DMS114 treated with DMSO at 0.1 percent for 48 hours (cell line): Measurements from ENCODE around the gene SLAMF7.
"Not testable (repeated sequence)": the region's sequence is repeated elsewhere in the genome, so short reads cannot be mapped to it uniquely, and the experiment has no call there.

Source experiments
- DNase-seq: peaks from one replicate; lab custom pipeline; 2025; ENCODE audit not compliant: unreplicated experiment; lab: John Stamatoyannopoulos, UW

Gene SLAMF7

GRCh38 chr1:160739098-160739511 is at the start of gene SLAMF7:
TSS of gene SLAMF7 (plus strand) at chr1:160739247. CDS start at chr1:160739302, 55 bp downstream.
- DNase-seq = no peak

DNA sequence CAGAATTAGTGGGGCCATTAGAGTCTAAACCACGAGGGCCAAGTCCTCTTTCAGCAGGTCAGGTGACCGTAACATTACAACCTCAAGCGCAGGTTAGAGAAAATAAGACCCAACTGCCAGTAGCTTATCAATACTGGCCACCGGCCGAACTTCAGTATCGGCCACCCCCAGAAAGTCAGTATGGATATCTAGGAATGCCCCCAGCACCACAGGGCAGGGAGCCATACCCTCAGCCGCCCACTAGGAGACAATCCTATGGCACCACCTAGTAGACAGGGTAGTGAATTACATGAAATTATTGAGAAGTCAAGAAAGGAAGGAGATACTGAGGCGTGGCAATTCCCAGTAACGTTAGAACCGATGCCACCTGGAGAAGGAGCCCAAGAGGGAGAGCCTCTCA is 46.7 kb upstream of the SLAMF7 start:
- peak; percentile 27 for DNase-seq

- DNase-seq = no peak
These were observed 36.9 kb upstream of the SLAMF7 start for GRCh38 chr1:160702100-160702499.

- no peak for DNase-seq
These were observed 34.8 kb upstream of the SLAMF7 start for GRCh38 chr1:160704250-160704649.

DNA sequence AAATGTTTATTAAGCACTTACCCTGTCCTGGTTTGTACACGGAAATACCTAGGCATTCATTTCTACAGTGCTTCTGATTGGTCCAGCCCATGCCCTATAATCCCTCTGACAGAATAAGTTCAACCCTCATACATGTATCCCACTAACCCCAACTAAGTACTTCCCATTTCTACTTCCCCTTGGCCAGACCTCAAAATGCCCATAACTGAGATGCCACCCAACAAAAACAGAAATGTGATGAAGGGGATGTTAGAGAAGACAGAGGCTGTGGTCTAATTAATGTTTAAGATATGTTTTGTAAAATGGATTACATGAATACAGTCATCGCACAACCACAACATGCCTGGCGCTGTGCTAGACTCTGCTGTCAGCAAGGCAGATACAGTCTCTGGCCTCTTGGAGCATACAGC is 33.8 kb upstream of the SLAMF7 start:
- DNase-seq = not testable (repeated sequence)

- DNase-seq = no peak
These were observed 33.3 kb upstream of the SLAMF7 start for GRCh38 chr1:160705742-160706141.

DNA sequence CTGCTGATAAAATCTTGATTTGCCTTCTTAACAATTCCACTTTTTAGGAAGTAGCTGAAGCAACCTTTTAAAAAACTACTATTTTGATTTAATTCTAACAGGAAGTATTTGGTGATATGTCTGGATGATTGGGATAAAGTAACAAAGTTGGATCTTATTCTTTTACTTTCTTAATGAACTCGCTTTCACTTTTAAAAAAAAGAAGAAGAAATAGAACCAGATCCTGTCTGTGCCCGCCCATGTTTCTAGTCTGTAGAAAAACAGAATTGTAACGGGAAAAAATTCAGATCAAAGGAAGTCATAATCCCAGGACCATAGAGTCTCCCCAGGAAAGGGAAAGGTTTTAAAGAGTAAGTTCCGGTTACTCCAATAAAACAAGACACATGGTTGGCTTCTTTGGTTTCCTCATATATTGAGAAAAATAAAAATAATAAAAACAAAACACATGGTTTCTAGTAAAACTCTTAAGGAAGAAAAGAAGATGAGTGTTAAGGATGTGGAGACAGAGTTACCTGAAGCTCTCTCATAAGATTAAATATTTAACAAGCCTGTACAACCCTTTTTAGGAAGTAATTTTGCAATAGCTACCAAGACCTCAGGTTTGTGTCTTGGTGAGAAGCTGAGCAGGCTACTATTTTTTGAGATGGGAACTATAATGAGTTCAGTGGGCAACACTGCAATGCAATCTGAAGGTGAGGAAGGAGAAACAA is 32.4 kb upstream of the SLAMF7 start:
- DNase-seq = no peak

DNA sequence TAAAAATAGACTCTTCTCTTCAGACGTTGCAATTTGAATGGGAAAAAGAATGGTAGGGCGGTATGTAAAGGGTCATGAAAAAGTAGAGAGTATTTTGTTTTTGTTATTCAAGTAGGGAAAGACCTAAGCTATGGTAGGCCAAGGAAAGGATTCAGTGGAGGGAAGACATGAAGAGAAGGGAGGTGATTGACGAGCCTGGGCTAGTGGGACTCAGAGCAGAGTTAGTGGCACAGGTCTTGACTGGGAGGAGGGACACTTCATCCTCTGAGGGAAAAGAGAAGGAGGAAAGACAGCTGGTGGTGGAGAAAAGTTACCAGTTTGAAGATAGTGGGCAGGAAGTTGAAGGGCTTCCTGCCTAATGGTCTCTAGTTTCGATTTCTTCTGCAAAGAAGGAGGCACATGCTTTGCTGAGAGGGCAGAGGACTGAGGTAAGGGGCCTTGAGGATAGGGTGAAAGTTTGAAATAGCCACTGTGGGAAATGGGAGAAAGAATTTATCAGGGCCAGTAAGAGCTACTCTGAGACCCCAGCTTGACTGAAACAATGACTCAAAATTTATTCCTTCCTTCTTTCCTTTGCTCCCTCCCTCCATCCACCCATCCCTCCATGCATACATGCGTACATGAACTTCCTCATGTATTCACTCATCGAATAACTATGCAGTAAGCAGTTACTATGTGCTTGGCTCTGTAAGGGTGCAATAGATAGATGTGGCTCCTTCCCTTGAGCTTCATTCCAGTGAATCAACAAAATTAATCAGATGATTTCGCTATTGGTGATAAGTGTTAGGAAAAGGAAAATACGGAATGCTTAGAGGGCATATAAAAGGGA is 31.6 kb upstream of the SLAMF7 start:
- no peak for DNase-seq

- no peak for DNase-seq
These were observed 30.9 kb upstream of the SLAMF7 start for GRCh38 chr1:160708118-160708517.

DNA sequence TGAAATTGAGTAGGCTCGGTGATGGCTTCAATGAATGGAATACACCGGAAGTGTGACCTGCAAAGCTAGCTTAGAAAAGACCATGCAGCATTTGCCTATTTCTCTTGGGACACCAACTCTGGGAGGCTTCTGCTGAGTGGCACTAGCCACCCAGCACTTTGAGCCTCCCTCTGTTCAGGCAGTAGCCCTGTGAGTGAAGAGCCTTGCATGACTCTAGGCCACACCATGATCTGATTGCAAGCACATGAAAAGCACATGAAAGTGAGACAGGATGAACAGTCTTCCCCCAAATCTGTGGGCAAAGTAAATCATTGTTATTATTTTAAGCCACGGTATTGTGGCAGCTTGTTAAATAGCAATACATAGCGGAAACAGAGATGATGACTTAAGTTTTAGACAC is 30.2 kb upstream of the SLAMF7 start:
- no peak for DNase-seq

GRCh38 chr1:160709715-160710114 is 29.3 kb upstream of the SLAMF7 start:
- no peak for DNase-seq

DNA sequence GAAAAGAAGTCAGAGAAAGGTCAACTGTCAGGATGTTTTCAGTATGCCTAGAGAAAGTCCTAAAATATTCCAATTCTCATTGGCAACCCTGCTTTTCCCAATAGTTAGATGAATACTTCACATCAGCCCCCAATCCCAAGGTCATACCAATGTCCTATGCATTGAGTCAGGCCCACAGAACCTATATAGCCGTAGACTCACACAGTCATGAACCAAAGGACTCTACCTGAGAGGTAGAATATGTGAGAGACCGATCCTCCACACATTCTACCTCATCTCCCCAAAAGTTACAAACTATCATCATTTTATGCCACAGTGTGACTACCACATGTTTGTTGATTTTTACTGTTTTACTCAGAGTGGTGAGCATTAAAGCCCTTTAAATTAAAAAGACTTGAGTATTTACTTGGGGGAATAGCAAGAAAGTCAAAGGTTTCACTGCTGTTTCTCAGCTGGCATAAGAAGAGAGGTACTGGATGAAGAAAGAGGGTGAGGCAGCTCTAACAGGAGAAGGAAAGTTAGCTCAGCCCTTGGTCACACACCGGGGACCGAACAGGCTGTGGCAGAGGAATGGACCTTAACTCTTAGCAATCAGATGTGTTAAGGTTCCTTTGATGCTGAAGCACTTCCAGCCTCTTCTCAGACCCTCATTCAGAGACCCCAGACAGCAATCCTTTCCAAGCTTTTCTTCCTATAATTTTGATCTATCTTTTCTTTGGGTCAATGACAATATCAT is 28.4 kb upstream of the SLAMF7 start:
- DNase-seq = no peak

- DNase-seq = no peak
These were observed 27.8 kb upstream of the SLAMF7 start for GRCh38 chr1:160711276-160711601.

DNA sequence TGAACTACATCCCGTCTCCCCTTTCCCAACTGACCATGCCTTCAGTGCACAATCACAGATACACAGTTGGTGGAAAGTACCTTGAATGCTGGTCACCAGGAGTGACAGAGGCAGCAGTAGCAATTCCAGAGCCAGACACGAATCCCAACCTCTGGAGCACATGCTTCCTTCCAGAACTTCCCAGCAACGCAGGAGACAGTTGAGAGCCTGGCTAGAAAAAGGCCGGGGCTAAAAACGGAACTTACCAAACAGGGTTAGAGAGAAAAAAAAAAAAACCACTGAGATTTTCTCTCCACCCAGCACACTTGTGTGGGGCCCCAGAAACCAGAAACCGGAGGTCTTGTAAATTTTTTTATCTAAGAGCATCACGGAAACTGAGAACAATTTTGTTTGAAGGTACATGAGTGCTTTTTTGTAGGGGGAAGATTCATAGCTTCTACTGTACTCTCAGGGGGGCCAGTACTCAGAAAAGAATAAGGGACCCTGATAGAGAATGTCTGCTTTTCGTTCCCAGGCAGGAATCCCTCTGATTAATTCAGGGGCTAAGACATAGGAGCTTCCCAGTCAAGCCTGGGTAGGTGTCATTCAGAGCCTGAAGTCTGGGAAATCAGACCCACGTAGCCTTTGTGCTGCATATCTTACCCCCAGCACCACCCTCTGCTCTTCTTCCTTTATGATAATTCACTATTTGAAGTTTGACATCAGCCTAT is 27.3 kb upstream of the SLAMF7 start, which contains the start of gene CD48:
Gene CD48 (minus strand): TSS at position 221 of the 710 bp plus-strand sequence. CDS start 59 bp downstream, at position 162.
- DNase-seq = no peak

DNA sequence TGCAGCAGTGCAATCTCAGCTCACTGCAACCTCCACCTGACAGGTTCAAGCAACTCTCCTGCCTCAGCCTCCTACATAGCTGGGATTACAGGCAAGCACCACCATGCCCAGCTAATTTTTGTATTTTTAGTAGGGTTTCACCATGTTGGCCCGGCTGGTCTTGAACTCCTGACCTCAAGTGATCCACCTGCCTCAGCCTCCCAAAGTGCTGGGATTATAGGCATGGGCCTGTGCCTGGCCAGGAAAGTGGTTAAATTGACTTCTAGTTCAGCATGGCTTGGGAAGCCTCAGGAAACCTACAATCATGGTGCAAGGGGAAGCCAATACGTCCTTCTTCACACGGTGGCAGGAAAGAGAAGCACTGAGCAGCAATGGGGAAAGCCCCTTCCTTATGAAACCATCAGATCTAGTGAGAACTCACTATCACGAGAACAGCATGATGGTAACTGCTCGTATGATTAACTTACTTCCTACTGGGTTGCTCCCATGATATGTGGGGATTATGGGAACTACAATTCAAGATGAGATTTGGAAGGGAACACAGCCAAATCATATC is 26.4 kb upstream of the SLAMF7 start:
- DNase-seq = not testable (repeated sequence)

DNA sequence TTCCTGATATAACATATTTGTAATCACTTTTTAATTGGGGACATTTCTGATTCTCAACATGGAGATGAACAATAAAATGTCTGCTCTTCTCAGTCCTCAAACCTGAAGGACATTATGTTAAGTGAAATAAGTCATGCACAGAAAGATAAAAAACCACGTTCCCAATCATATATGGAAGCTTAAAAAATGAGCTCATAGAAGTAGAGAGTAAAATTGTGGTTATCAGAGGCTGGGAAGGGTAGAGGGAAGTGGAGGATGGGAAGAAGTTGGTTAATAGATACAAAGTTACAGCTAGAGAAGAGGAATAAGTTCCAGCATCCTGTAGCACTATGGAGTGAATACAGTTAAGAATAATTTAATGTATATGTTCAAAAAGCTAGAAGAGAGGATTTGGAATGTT is 25.9 kb upstream of the SLAMF7 start:
- no peak for DNase-seq

DNA sequence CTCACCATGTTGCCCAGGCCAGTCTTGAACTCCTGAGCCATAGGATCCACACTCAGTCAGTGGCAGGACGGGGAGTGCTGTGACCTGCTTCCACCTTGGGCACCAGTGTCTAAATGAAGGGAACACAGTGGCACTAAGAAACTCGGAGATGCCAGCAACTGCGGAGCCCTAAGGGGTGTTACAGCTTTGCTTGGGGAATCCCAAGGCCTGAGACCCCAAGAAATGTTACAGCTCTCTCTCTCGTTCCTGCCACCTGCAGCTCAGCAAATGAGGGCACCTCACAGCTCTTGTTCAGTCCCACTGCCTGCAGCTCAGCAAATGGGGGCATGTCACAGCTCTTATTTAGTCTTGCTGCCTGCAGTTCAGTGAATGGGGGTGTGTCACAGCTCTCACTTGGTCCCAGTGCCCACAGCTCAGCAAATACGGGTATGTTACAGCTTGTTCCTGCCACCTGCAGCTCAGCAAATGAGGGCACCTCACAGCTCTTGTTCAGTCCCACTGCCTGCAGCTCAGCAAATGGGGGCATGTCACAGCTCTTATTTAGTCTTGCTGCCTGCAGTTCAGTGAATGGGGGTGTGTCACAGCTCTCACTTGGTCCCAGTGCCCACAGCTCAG is 24.9 kb upstream of the SLAMF7 start:
- not testable (repeated sequence) for DNase-seq

DNA sequence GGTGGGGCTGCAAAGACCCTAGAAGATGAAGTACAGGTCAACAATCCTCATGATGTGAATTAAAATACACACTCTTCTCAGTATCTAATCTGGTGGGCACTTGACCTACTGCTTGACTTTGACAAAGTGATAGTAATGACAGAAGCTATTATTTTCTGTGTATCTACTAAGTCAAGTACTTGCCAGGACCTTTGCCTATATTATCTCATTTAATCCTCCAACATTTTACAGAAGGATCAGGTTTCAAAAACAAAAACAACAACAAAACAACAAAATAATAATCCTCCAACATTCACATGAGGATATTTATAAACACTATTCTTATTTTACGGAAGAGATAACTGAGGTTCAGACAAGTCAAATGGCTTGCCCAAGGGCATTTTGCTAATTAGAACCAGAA is 23.0 kb upstream of the SLAMF7 start:
- no peak for DNase-seq

DNA sequence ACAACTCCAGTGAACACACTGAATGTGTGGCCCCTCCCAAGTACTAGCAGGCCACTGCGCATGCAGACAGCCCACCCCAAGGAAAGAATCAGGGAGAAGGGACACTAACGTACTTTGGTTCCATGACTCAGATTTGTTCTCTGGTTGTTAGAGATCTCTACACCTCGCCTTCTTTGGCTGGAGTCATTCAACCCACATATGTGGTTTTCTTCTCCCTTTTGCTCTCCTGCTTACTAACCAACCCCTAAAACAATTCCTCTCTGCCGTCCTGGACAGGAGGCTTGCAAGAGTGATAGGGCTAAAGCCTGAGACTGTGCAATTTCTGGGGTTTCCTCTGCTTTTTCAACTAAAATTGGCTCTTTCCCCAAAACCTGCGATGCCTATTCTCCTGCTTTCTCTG is 21.7 kb upstream of the SLAMF7 start:
- no peak for DNase-seq

- DNase-seq = no peak
These were observed 20.8 kb upstream of the SLAMF7 start for GRCh38 chr1:160718210-160718609.
